ENCODE measurements around the gene P2RY14. TPM values are rescaled to one million over a fixed set of nuclear protein-coding genes. Genes with fewer than 3 reads are reported as not detected.

P2RY14 gene
- total RNA-seq, 1 donor from 2014 or later, result not detected

- DNase-seq (ENCODE audit: extremely low spot score, unreplicated experiment), result no peak
- Mint-ChIP-seq H3K4me1 (ENCODE audit: unreplicated experiment) (no peaks in the 10 kb centered on the region), H3K27me3 (ENCODE audit: unreplicated experiment) (no peaks in the 10 kb centered on the region)
These were observed 112.2 kb downstream of the P2RY14 start for GRCh38 chr3:151166161-151166560.

GRCh38 chr3:151165226-151165625 lies 113.1 kb downstream of the P2RY14 start:
- H3K9me3 Mint-ChIP-seq (ENCODE audit: unreplicated experiment), result no peaks in the 10 kb centered on the region

More at GRCh38 chr3:151166161-151166560, 112.2 kb downstream of the P2RY14 start:
- Mint-ChIP-seq H3K27ac (ENCODE audit: unreplicated experiment) (no peak overlapping the region), H3K9me3 (ENCODE audit: unreplicated experiment) (no peaks in the 10 kb centered on the region), H3K4me3 (ENCODE audit: unreplicated experiment) (no peak overlapping the region), H3K36me3 (ENCODE audit: unreplicated experiment) (no peaks in the 10 kb centered on the region)
- TF ChIP-seq CTCF (IDR thresholded peaks at IDR 0.05), result no peak

More at GRCh38 chr3:151165226-151165625, 113.1 kb downstream of the P2RY14 start:
- Mint-ChIP-seq H3K4me1 (ENCODE audit: unreplicated experiment) (no peaks in the 10 kb centered on the region), H3K27ac (ENCODE audit: unreplicated experiment) (no peak overlapping the region), H3K27me3 (ENCODE audit: unreplicated experiment) (no peaks in the 10 kb centered on the region), H3K36me3 (ENCODE audit: unreplicated experiment) (no peaks in the 10 kb centered on the region), H3K4me3 (ENCODE audit: unreplicated experiment) (no peak overlapping the region)
- DNase-seq (ENCODE audit: extremely low spot score, unreplicated experiment), result no peak
- TF ChIP-seq CTCF (IDR thresholded peaks at IDR 0.05), result no peak

Other genes with a start within 250 kb of the P2RY14 start
- 1.4 TPM in 2 replicates for gene MED12L, start 192.9 kb downstream of the P2RY14 start, total RNA-seq
- gene GPR171, start 75.3 kb downstream of the P2RY14 start, total RNA-seq, result not detected in 2 replicates
- not detected in 2 replicates for gene GPR87, start 38.3 kb upstream of the P2RY14 start, total RNA-seq
- not detected in 2 replicates for gene P2RY13, start 51.0 kb upstream of the P2RY14 start, total RNA-seq
- gene P2RY12, start 106.2 kb upstream of the P2RY14 start, total RNA-seq, result not detected in 2 replicates
- 1.2 and 1.4 TPM in 2 replicates for gene IGSF10, start 182.5 kb upstream of the P2RY14 start, total RNA-seq

Data from osteocyte (in vitro differentiated cells).